Measurements from ENCODE around the gene BLNK.
"Not testable (repeated sequence)": the region's sequence is repeated elsewhere in the genome, so short reads cannot be mapped to it uniquely, and the experiment has no call there.

Gene BLNK

GRCh38 chr10:96271016-96271815, at the start of gene BLNK:
Gene BLNK (minus strand): TSS chr10:96271569. CDS start chr10:96271398, 171 bp downstream.
- DNase-seq (ENCODE audit: low read depth in 3 of 3) = no peak

GRCh38 chr10:96319754-96320474, 48.5 kb upstream of the BLNK start:
- DNase-seq (ENCODE audit: low read depth in 3 of 3) = no peak

GRCh38 chr10:96317067-96317833, 45.9 kb upstream of the BLNK start:
- no peak for DNase-seq (ENCODE audit: low read depth in 3 of 3)

GRCh38 chr10:96313344-96313743, 42.0 kb upstream of the BLNK start:
- DNase-seq (ENCODE audit: low read depth in 3 of 3) = no peak

GRCh38 chr10:96311180-96311715, 39.9 kb upstream of the BLNK start:
- no peak for DNase-seq (ENCODE audit: low read depth in 3 of 3)

- no peak for DNase-seq (ENCODE audit: low read depth in 3 of 3)
Measured at GRCh38 chr10:96310321-96310669, 38.9 kb upstream of the BLNK start.

- no peak for DNase-seq (ENCODE audit: low read depth in 3 of 3)
Measured at GRCh38 chr10:96309628-96310320, 38.4 kb upstream of the BLNK start.

GRCh38 chr10:96308854-96309253, 37.5 kb upstream of the BLNK start:
- not testable (repeated sequence) for DNase-seq (ENCODE audit: low read depth in 3 of 3)

- DNase-seq (ENCODE audit: low read depth in 3 of 3) = no peak
Measured at GRCh38 chr10:96306516-96306915, 35.1 kb upstream of the BLNK start.

- no peak for DNase-seq (ENCODE audit: low read depth in 3 of 3)
Measured at GRCh38 chr10:96305019-96305418, 33.6 kb upstream of the BLNK start.

GRCh38 chr10:96304230-96304629, 32.9 kb upstream of the BLNK start, which contains the start of gene DNTT:
Gene DNTT (plus strand): TSS chr10:96304434. CDS start chr10:96304498, 64 bp downstream.
- DNase-seq (ENCODE audit: low read depth in 3 of 3) = no peak

- DNase-seq (ENCODE audit: low read depth in 3 of 3) = no peak
Measured at GRCh38 chr10:96301616-96302015, 30.2 kb upstream of the BLNK start.

GRCh38 chr10:96299383-96299782, 28.0 kb upstream of the BLNK start:
- no peak for DNase-seq (ENCODE audit: low read depth in 3 of 3)

- DNase-seq (ENCODE audit: low read depth in 3 of 3) = no peak
Measured at GRCh38 chr10:96298362-96298761, 27.0 kb upstream of the BLNK start.

- no peak for DNase-seq (ENCODE audit: low read depth in 3 of 3)
Measured at GRCh38 chr10:96297486-96297885, 26.1 kb upstream of the BLNK start.

GRCh38 chr10:96295475-96295874, 24.1 kb upstream of the BLNK start:
- DNase-seq (ENCODE audit: low read depth in 3 of 3) = no peak

- no peak for DNase-seq (ENCODE audit: low read depth in 3 of 3)
Measured at GRCh38 chr10:96292971-96293920, 21.9 kb upstream of the BLNK start.

GRCh38 chr10:96290368-96291133, 19.2 kb upstream of the BLNK start:
- no peak for DNase-seq (ENCODE audit: low read depth in 3 of 3)

GRCh38 chr10:96289218-96289910, 18.0 kb upstream of the BLNK start:
- no peak for DNase-seq (ENCODE audit: low read depth in 3 of 3)

All from stimulated activated CD4-positive, alpha-beta T cell treated with anti-CD3 and anti-CD28 coated beads, TNF-alpha, amount 100 ng/mL, for 48 hours (primary cell).